Keratinocyte (primary cell): ENCODE data around the gene CAPN11. TPM values are rescaled to one million over a fixed set of nuclear protein-coding genes. Genes with fewer than 3 reads are reported as not detected.

Experiments
- DNase-seq: peaks from one replicate; pipeline ENCODE4 v3.0.0-alpha.2; 2011; ENCODE audit warnings: low read depth, missing footprints, low spot score
- FAIRE-seq: peaks from 2 replicates; lab custom pipeline; 2011; peaks lifted over from hg19 to GRCh38; lab: Jason Lieb, UNC
- H2AFZ ChIP-seq: 2 replicates; pipeline ENCODE4 v1.6.0; 2012; ENCODE audit warnings: low read length, control low read depth, inconsistent platforms; ENCODE audit not compliant: control insufficient read depth
- H3K27ac ChIP-seq: 2 replicates; pipeline ENCODE4 v1.5.1; 2011; ENCODE audit warnings: low read length; ENCODE audit not compliant: control insufficient read depth, insufficient read depth
- H3K27me3 ChIP-seq: 3 replicates; pipeline ENCODE4 v1.6.0; 2011; ENCODE audit warnings: low read length; ENCODE audit not compliant: control insufficient read depth, insufficient read depth; ENCODE audit errors: extremely low read depth
- H3K36me3 ChIP-seq, 2 experiments: 2 replicates in 1 of 2; 3 replicates in 1 of 2; pipeline ENCODE4 v1.5.1; 2011; ENCODE audit warnings: low read length in 2 of 2, mild to moderate bottlenecking in 1 of 2; ENCODE audit not compliant: control insufficient read depth in 2 of 2, insufficient read depth in 2 of 2; ENCODE audit errors: extremely low read depth in 1 of 2
- H3K4me1 ChIP-seq: 3 replicates; pipeline ENCODE4 v1.5.1; 2011; ENCODE audit warnings: low read length; ENCODE audit not compliant: control insufficient read depth, insufficient read depth; ENCODE audit errors: extremely low read depth
- H3K4me2 ChIP-seq: 3 replicates; pipeline ENCODE4 v1.6.0; 2011; ENCODE audit warnings: low read depth, low read length; ENCODE audit not compliant: control insufficient read depth, insufficient read depth; ENCODE audit errors: extremely low read depth
- H3K4me3 ChIP-seq, 3 experiments: fragments of 200-600 bp in 1 of 3; sonication (generic) in 1 of 3; 2 replicates in 2 of 3; 3 replicates in 1 of 3; pipeline ENCODE4 v1.5.1; 2011 to 2016; ENCODE audit warnings: low read length in 3 of 3, mild to moderate bottlenecking in 3 of 3, control low read depth in 2 of 3, inconsistent platforms in 1 of 3, low read depth in 1 of 3, mixed read lengths in 1 of 3, mixed run types in 1 of 3, moderate library complexity in 1 of 3; ENCODE audit not compliant: control insufficient read depth in 2 of 3, insufficient read depth in 2 of 3; ENCODE audit errors: extremely low read depth in 1 of 3
- H3K79me2 ChIP-seq: 2 replicates; pipeline ENCODE4 v1.6.0; 2012; ENCODE audit warnings: low read length; ENCODE audit not compliant: control insufficient read depth, insufficient read depth
- H3K9ac ChIP-seq: 3 replicates; pipeline ENCODE4 v1.6.0; 2011; ENCODE audit warnings: low read length; ENCODE audit not compliant: control insufficient read depth, insufficient read depth; ENCODE audit errors: extremely low read depth
- H3K9me1 ChIP-seq: 3 replicates; pipeline ENCODE4 v1.6.0; 2011; ENCODE audit warnings: low read length; ENCODE audit not compliant: control insufficient read depth, insufficient read depth; ENCODE audit errors: extremely low read depth
- H3K9me3 ChIP-seq: 2 replicates; pipeline ENCODE4 v1.5.1; 2012; ENCODE audit warnings: low read depth, low read length; ENCODE audit not compliant: control insufficient read depth
- H4K20me1 ChIP-seq: 3 replicates; pipeline ENCODE4 v1.6.0; 2011; ENCODE audit warnings: low read length; ENCODE audit not compliant: control insufficient read depth, insufficient read depth; ENCODE audit errors: extremely low read depth
- EZH2 ChIP-seq: IDR thresholded peaks from one replicate; pipeline ENCODE4 v1.6.1; 2012; ENCODE audit warnings: inconsistent platforms, mild to moderate bottlenecking, low read length, moderate library complexity
- dilution Hi-C: fragments of 300-500 bp; cut with MboI; formaldehyde crosslinking; loops from one replicate; pipeline ENCODE4 v1.7.0; 2020; ENCODE audit warnings: low sequenced_read_pairs; ENCODE audit not compliant: extremely low pct_ligation_motif_present
- polyA plus RNA-seq, 5 experiments: library from polyadenylated mRNA; depleted of rRNA in 3 of 5; stranded (reverse) in 3 of 5; stranded (forward) in 1 of 5; unstranded in 1 of 5; fragments of >200 nt; gene quantifications; 1 replicate in 1 of 5; 2 replicates in 3 of 5; 3 replicates in 1 of 5; pipeline versions ENCODE4 v1.2.1 to v1.2.3, GENCODE V29; 2011 to 2012; ENCODE audit warnings: missing spikeins in 2 of 5, low read depth in 1 of 5, low replicate concordance in 1 of 5
- TF ChIP-seq, protein P1 (sequence below), 3 experiments: IDR thresholded peaks in 1 of 3; conservative IDR thresholded peaks in 1 of 3; optimal IDR thresholded peaks in 1 of 3; 2 replicates in 2 of 3; 3 replicates in 1 of 3; pipeline versions ENCODE3 to v1.5.1; 2011; ENCODE audit warnings: low read length in 3 of 3, mild to moderate bottlenecking in 3 of 3, moderate library complexity in 2 of 3, control low read depth in 1 of 3, inconsistent platforms in 1 of 3; ENCODE audit not compliant: insufficient read depth in 2 of 3; ENCODE audit errors: extremely low read depth in 1 of 3

Gene CAPN11
- polyA plus RNA-seq, 1 donor (not counting 4 experiments of a cell fraction or from before 2014, with no cell fraction given), result not detected

DNA sequence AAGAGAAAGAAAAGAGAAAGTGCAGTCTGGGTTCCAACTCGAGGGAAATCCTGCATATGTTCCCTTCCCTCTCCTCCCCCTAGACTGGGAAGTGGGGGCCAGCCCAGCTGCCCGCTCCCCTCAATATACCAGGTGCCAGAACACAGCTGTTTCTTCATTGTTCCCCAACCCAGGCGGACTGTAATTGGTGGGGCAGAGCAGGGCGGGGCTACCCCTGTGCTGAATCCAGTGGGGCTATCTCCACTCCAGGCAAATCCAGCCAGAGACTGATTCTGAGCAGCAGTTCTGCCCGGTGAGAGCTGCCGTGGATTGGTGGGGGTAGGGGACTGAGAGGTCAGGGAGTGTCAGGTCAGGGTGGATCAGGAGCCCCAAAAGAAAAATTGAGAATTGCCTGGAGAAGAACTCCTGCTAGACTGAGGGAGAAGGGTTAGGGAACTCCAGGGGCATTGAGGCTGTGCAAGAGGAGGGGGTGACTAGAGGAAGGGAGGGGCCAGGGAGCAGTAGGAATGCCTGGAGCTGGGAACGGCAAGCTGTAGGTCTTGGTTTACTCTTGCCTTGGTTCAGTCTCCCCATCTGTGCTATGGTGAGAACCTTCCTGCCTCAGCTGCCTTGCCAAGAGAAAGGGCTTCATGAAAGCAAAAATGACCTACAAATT, 58.2 kb downstream of the CAPN11 start, which contains the start of gene MYMX:
MYMX (plus strand) TSS at position 250 of the 655 bp plus-strand sequence. CDS start 546 bp downstream, outside the sequence.
- DNase-seq (no peak), FAIRE-seq (no peak)
- Histone ChIP-seq H3K27me3 (no peaks in the 10 kb centered on the region), H3K4me1 (peaks cover 20% of the 10 kb centered on the region), H3K4me3 (no peak within 1 kb of the TSS), H3K9me3 (no peaks in the 10 kb centered on the region), H3K36me3 (no peaks in the 10 kb centered on the region), H3K4me2 (no peak within 1 kb of the TSS), H2AFZ (peak within 1 kb of the TSS; percentile 65), H3K9me1 (no peaks in the 10 kb centered on the region), H3K27ac (no peak within 1 kb of the TSS), H3K79me2 (no peaks in the 10 kb centered on the region), H3K9ac (no peak within 1 kb of the TSS), H4K20me1 (no peaks in the 10 kb centered on the region)
- dilution Hi-C loops, result no loop called here
- no peak for TF ChIP-seq EZH2
- TF ChIP-seq, protein P1, sequence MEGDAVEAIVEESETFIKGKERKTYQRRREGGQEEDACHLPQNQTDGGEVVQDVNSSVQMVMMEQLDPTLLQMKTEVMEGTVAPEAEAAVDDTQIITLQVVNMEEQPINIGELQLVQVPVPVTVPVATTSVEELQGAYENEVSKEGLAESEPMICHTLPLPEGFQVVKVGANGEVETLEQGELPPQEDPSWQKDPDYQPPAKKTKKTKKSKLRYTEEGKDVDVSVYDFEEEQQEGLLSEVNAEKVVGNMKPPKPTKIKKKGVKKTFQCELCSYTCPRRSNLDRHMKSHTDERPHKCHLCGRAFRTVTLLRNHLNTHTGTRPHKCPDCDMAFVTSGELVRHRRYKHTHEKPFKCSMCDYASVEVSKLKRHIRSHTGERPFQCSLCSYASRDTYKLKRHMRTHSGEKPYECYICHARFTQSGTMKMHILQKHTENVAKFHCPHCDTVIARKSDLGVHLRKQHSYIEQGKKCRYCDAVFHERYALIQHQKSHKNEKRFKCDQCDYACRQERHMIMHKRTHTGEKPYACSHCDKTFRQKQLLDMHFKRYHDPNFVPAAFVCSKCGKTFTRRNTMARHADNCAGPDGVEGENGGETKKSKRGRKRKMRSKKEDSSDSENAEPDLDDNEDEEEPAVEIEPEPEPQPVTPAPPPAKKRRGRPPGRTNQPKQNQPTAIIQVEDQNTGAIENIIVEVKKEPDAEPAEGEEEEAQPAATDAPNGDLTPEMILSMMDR (optimal IDR thresholded peaks at IDR 0.05 in 1 of 3, IDR thresholded peaks at IDR 0.05 in 1 of 3, conservative IDR thresholded peaks at IDR 0.05 in 1 of 3; ENCODE audit: extremely low read depth in 1 of 3, insufficient read depth in 2 of 3, low read length in 3 of 3), result no peak

- no peak for DNase-seq
- Histone ChIP-seq H3K4me1 (peaks cover 21% of the 10 kb centered on the region), H3K9me1 (no peaks in the 10 kb centered on the region), H3K9me3 (no peaks in the 10 kb centered on the region), H3K27ac (no peak overlapping the region), H3K4me3 (no peak overlapping the region), H4K20me1 (no peaks in the 10 kb centered on the region), H3K36me3 (no peaks in the 10 kb centered on the region), H3K27me3 (no peaks in the 10 kb centered on the region), H3K9ac (no peak overlapping the region), H2AFZ (peak overlapping the region; percentile 65), H3K4me2 (no peak overlapping the region), H3K79me2 (no peaks in the 10 kb centered on the region)
- TF ChIP-seq, protein P1 (optimal IDR thresholded peaks at IDR 0.05 in 1 of 3, IDR thresholded peaks at IDR 0.05 in 1 of 3, conservative IDR thresholded peaks at IDR 0.05 in 1 of 3; ENCODE audit: extremely low read depth in 1 of 3, insufficient read depth in 2 of 3, low read length in 3 of 3), result no peak
- TF ChIP-seq EZH2, result no peak
- dilution Hi-C loops, result no loop called here
- no peak for FAIRE-seq
These were observed 58.9 kb downstream of the CAPN11 start for GRCh38 chr6:44217332-44218143.
